ENCODE data around the gene KRTAP5-4.
"Not testable (repeated sequence)": the region's sequence is repeated elsewhere in the genome, so short reads cannot be mapped to it uniquely, and the experiment has no call there.

Gene KRTAP5-4

GRCh38 chr11:1652771-1653540 is 31.0 kb upstream of the KRTAP5-4 start:
- no peak for DNase-seq

- DNase-seq = no peak
These were observed 30.5 kb upstream of the KRTAP5-4 start for GRCh38 chr11:1652442-1652770.

- DNase-seq = no peak
These were observed 30.1 kb upstream of the KRTAP5-4 start for GRCh38 chr11:1652026-1652425.

- DNase-seq = no peak
These were observed 29.6 kb upstream of the KRTAP5-4 start for GRCh38 chr11:1651411-1651980.

- no peak for DNase-seq
These were observed 29.0 kb upstream of the KRTAP5-4 start for GRCh38 chr11:1650918-1651262.

- DNase-seq = no peak
These were observed 28.3 kb upstream of the KRTAP5-4 start for GRCh38 chr11:1650034-1650917.

GRCh38 chr11:1648653-1649420 is 26.9 kb upstream of the KRTAP5-4 start:
- no peak for DNase-seq

GRCh38 chr11:1647901-1648652 is 26.1 kb upstream of the KRTAP5-4 start:
- DNase-seq = no peak

GRCh38 chr11:1646540-1646939 is 24.6 kb upstream of the KRTAP5-4 start:
- not testable (repeated sequence) for DNase-seq

- no peak for DNase-seq
These were observed 23.5 kb upstream of the KRTAP5-4 start for GRCh38 chr11:1645357-1645821.

- DNase-seq = no peak
These were observed 22.8 kb upstream of the KRTAP5-4 start for GRCh38 chr11:1644601-1645356.

GRCh38 chr11:1643146-1643690 is 21.3 kb upstream of the KRTAP5-4 start:
- DNase-seq = no peak

- no peak for DNase-seq
These were observed 20.6 kb upstream of the KRTAP5-4 start for GRCh38 chr11:1642288-1643145.

GRCh38 chr11:1641096-1641495 is 19.2 kb upstream of the KRTAP5-4 start:
- no peak for DNase-seq

- no peak for DNase-seq
These were observed 18.4 kb upstream of the KRTAP5-4 start for GRCh38 chr11:1640076-1640946.

GRCh38 chr11:1639666-1640065 is 17.7 kb upstream of the KRTAP5-4 start:
- DNase-seq = no peak

- DNase-seq = peak; percentile 49
These were observed 17.2 kb upstream of the KRTAP5-4 start for GRCh38 chr11:1639102-1639620.

GRCh38 chr11:1638344-1638743 is 16.4 kb upstream of the KRTAP5-4 start:
- DNase-seq = no peak

- DNase-seq = no peak
These were observed 15.7 kb upstream of the KRTAP5-4 start for GRCh38 chr11:1637628-1638027.

Measured in NCI-H2107 (cell line).